ENCODE measurements around the gene PLEKHA1.

Gene PLEKHA1

GRCh38 chr10:122463466-122464249 lies 89.2 kb downstream of the PLEKHA1 start:
- Histone ChIP-seq H3K27me3 (ENCODE audit: control insufficient read depth, insufficient read depth, low read length) (peaks cover 80% of the 10 kb centered on the region), H3K36me3 (ENCODE audit: control insufficient read depth, insufficient read depth, low read length) (no peaks in the 10 kb centered on the region), H3K4me1 (ENCODE audit: control insufficient read depth, insufficient read depth, low read length) (peaks cover 19% of the 10 kb centered on the region), H3K4me3 (ENCODE audit: low read depth, low read length) (peak overlapping the region; percentile 80), H3K27ac (ENCODE audit: low read depth, low read length) (no peak overlapping the region), H3K9ac (ENCODE audit: low read length) (no peak overlapping the region), H3K9me3 (ENCODE audit: control insufficient read depth, insufficient read depth, low read depth, low read length) (no peaks in the 10 kb centered on the region)

GRCh38 chr10:122464250-122464510 lies 89.7 kb downstream of the PLEKHA1 start:
- no peak overlapping the region for H3K27ac ChIP-seq (ENCODE audit: low read depth, low read length)
- H3K36me3 ChIP-seq (ENCODE audit: control insufficient read depth, insufficient read depth, low read length) = no peaks in the 10 kb centered on the region
- H3K9ac ChIP-seq (ENCODE audit: low read length) = no peak overlapping the region
- H3K4me1 ChIP-seq (ENCODE audit: control insufficient read depth, insufficient read depth, low read length) = peaks cover 19% of the 10 kb centered on the region
- H3K4me3 ChIP-seq (ENCODE audit: low read depth, low read length) = no peak overlapping the region
- H3K9me3 ChIP-seq (ENCODE audit: control insufficient read depth, insufficient read depth, low read depth, low read length) = no peaks in the 10 kb centered on the region
- peaks cover 75% of the 10 kb centered on the region for H3K27me3 ChIP-seq (ENCODE audit: control insufficient read depth, insufficient read depth, low read length)

GRCh38 chr10:122464586-122464985 lies 90.1 kb downstream of the PLEKHA1 start:
- peaks cover 18% of the 10 kb centered on the region for H3K4me1 ChIP-seq (ENCODE audit: control insufficient read depth, insufficient read depth, low read length)
- H3K27me3 ChIP-seq (ENCODE audit: control insufficient read depth, insufficient read depth, low read length) = peaks cover 71% of the 10 kb centered on the region
- H3K9me3 ChIP-seq (ENCODE audit: control insufficient read depth, insufficient read depth, low read depth, low read length) = no peaks in the 10 kb centered on the region

DNA sequence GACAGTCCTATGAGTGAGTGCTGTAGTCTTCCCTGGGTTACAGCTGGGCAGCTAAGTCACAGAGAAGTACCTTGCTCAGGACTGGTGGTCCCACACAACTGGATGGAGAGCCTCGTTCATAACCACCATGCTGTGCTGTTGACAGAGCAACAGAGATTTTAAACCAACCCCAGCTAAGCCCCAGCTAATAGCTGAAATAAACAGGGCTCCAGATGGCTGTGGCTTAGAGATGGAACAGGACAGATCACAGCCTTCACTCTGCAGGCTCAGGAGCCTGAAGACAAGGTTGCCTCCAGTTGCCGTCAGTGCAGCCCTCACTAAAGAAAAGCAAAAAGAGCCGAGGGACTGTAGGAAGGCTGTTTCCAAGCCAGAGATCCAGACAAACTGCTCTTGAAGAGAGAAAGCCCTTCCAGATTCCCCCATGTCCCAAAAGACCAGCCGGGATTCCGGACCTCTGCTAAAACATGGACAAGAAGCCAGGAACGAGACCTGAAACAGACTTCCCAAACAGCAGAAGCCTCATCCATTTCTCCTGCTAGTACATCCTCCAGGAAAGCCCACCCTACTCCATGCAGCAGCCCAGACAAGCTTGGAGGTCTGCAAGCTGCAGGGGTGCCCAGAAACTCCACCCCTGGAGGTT lies 91.0 kb downstream of the PLEKHA1 start:
- Histone ChIP-seq H3K9me3 (ENCODE audit: control insufficient read depth, insufficient read depth, low read depth, low read length) (no peaks in the 10 kb centered on the region), H3K27ac (ENCODE audit: low read depth, low read length) (no peak overlapping the region), H3K27me3 (ENCODE audit: control insufficient read depth, insufficient read depth, low read length) (peaks cover 61% of the 10 kb centered on the region), H3K4me1 (ENCODE audit: control insufficient read depth, insufficient read depth, low read length) (peaks cover 15% of the 10 kb centered on the region), H3K9ac (ENCODE audit: low read length) (no peak overlapping the region), H3K36me3 (ENCODE audit: control insufficient read depth, insufficient read depth, low read length) (no peaks in the 10 kb centered on the region), H3K4me3 (ENCODE audit: low read depth, low read length) (no peak overlapping the region)

More at GRCh38 chr10:122464586-122464985, 90.1 kb downstream of the PLEKHA1 start:
- H3K27ac ChIP-seq (ENCODE audit: low read depth, low read length) = no peak overlapping the region
- H3K9ac ChIP-seq (ENCODE audit: low read length) = no peak overlapping the region
- no peak overlapping the region for H3K4me3 ChIP-seq (ENCODE audit: low read depth, low read length)
- H3K36me3 ChIP-seq (ENCODE audit: control insufficient read depth, insufficient read depth, low read length) = no peaks in the 10 kb centered on the region

DNA sequence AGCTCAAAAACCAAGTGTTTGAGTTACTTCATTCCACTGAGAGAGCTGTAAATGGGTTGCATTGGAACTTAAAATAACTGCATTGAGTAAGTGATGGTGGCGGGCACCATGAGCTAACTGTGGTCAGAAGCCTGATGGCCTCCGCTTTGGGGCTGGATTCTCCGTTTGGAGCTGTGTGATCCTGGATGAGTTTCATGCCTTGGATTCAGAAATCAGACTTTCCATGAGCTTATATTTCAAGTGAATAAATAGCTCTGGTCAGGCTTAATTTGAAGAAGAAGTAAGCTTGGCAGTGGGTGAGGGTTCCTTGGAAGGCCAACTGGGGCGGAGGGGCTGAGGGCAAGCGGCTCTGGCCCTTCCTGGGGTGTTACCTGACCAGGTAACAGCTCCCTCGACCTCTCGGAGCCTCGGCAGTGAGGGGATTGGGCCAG lies 92.5 kb downstream of the PLEKHA1 start:
- H3K9me3 ChIP-seq (ENCODE audit: control insufficient read depth, insufficient read depth, low read depth, low read length) = no peaks in the 10 kb centered on the region
- H3K27me3 ChIP-seq (ENCODE audit: control insufficient read depth, insufficient read depth, low read length) = peaks cover 48% of the 10 kb centered on the region
- H3K4me3 ChIP-seq (ENCODE audit: low read depth, low read length) = no peak overlapping the region
- no peaks in the 10 kb centered on the region for H3K36me3 ChIP-seq (ENCODE audit: control insufficient read depth, insufficient read depth, low read length)
- peaks cover 15% of the 10 kb centered on the region for H3K4me1 ChIP-seq (ENCODE audit: control insufficient read depth, insufficient read depth, low read length)
- H3K27ac ChIP-seq (ENCODE audit: low read depth, low read length) = no peak overlapping the region
- no peak overlapping the region for H3K9ac ChIP-seq (ENCODE audit: low read length)

GRCh38 chr10:122467701-122468100 lies 93.2 kb downstream of the PLEKHA1 start:
- Histone ChIP-seq H3K27ac (ENCODE audit: low read depth, low read length) (no peak overlapping the region), H3K27me3 (ENCODE audit: control insufficient read depth, insufficient read depth, low read length) (peaks cover 40% of the 10 kb centered on the region), H3K9ac (ENCODE audit: low read length) (no peak overlapping the region), H3K36me3 (ENCODE audit: control insufficient read depth, insufficient read depth, low read length) (no peaks in the 10 kb centered on the region), H3K4me3 (ENCODE audit: low read depth, low read length) (no peak overlapping the region), H3K9me3 (ENCODE audit: control insufficient read depth, insufficient read depth, low read depth, low read length) (no peaks in the 10 kb centered on the region), H3K4me1 (ENCODE audit: control insufficient read depth, insufficient read depth, low read length) (peaks cover 12% of the 10 kb centered on the region)

GRCh38 chr10:122468307-122468925 lies 93.9 kb downstream of the PLEKHA1 start:
- Histone ChIP-seq H3K9me3 (ENCODE audit: control insufficient read depth, insufficient read depth, low read depth, low read length) (no peaks in the 10 kb centered on the region), H3K27ac (ENCODE audit: low read depth, low read length) (no peak overlapping the region), H3K27me3 (ENCODE audit: control insufficient read depth, insufficient read depth, low read length) (peaks cover 33% of the 10 kb centered on the region), H3K9ac (ENCODE audit: low read length) (no peak overlapping the region), H3K4me3 (ENCODE audit: low read depth, low read length) (no peak overlapping the region), H3K4me1 (ENCODE audit: control insufficient read depth, insufficient read depth, low read length) (peaks cover 5% of the 10 kb centered on the region; the same call in 1 of the 2 replicates), H3K36me3 (ENCODE audit: control insufficient read depth, insufficient read depth, low read length) (no peaks in the 10 kb centered on the region)

- Histone ChIP-seq H3K9me3 (ENCODE audit: control insufficient read depth, insufficient read depth, low read depth, low read length) (no peaks in the 10 kb centered on the region), H3K27ac (ENCODE audit: low read depth, low read length) (no peak overlapping the region), H3K36me3 (ENCODE audit: control insufficient read depth, insufficient read depth, low read length) (no peaks in the 10 kb centered on the region), H3K27me3 (ENCODE audit: control insufficient read depth, insufficient read depth, low read length) (peaks cover 26% of the 10 kb centered on the region), H3K9ac (ENCODE audit: low read length) (no peak overlapping the region), H3K4me3 (ENCODE audit: low read depth, low read length) (no peak overlapping the region), H3K4me1 (ENCODE audit: control insufficient read depth, insufficient read depth, low read length) (peaks cover 4% of the 10 kb centered on the region)
Measured at GRCh38 chr10:122468926-122469781, 94.6 kb downstream of the PLEKHA1 start.

GRCh38 chr10:122469848-122470247 lies 95.3 kb downstream of the PLEKHA1 start:
- Histone ChIP-seq H3K9ac (ENCODE audit: low read length) (no peak overlapping the region), H3K4me3 (ENCODE audit: low read depth, low read length) (no peak overlapping the region), H3K27me3 (ENCODE audit: control insufficient read depth, insufficient read depth, low read length) (peaks cover 19% of the 10 kb centered on the region), H3K27ac (ENCODE audit: low read depth, low read length) (no peak overlapping the region), H3K9me3 (ENCODE audit: control insufficient read depth, insufficient read depth, low read depth, low read length) (no peaks in the 10 kb centered on the region), H3K4me1 (ENCODE audit: control insufficient read depth, insufficient read depth, low read length) (peaks cover 10% of the 10 kb centered on the region), H3K36me3 (ENCODE audit: control insufficient read depth, insufficient read depth, low read length) (no peaks in the 10 kb centered on the region)

- no peak overlapping the region for H3K4me3 ChIP-seq (ENCODE audit: low read depth, low read length)
- no peaks in the 10 kb centered on the region for H3K36me3 ChIP-seq (ENCODE audit: control insufficient read depth, insufficient read depth, low read length)
- no peak overlapping the region for H3K27ac ChIP-seq (ENCODE audit: low read depth, low read length)
- peaks cover 5% of the 10 kb centered on the region; the same call in 1 of the 2 replicates for H3K27me3 ChIP-seq (ENCODE audit: control insufficient read depth, insufficient read depth, low read length)
- H3K9me3 ChIP-seq (ENCODE audit: control insufficient read depth, insufficient read depth, low read depth, low read length) = no peaks in the 10 kb centered on the region
- H3K9ac ChIP-seq (ENCODE audit: low read length) = no peak overlapping the region
- H3K4me1 ChIP-seq (ENCODE audit: control insufficient read depth, insufficient read depth, low read length) = peaks cover 29% of the 10 kb centered on the region
Measured at GRCh38 chr10:122471531-122472177, 97.1 kb downstream of the PLEKHA1 start.

All from HUES6 (cell line).